Dermis blood vessel endothelial cell (primary cell): Measurements from ENCODE around the gene GTF2H2C. TPM values are rescaled to one million over a fixed set of nuclear protein-coding genes. Genes with fewer than 3 reads are reported as not detected.
"Not testable (repeated sequence)": the region's sequence is repeated elsewhere in the genome, so short reads cannot be mapped to it uniquely, and the experiment has no call there.

Source experiments
- DNase-seq: peaks from one replicate; pipeline ENCODE4 v3.0.0; 2010
- total RNA-seq: library from RNA; depleted of rRNA; stranded (reverse); fragments of >200 nt; gene quantifications from 2 replicates; pipeline ENCODE4 v1.2.3, GENCODE V29; 2014

GTF2H2C gene
- total RNA-seq, 1 donor from 2014 or later: 20.9 TPM

GRCh38 chr5:69568072-69568471 lies 8.1 kb downstream of the GTF2H2C start:
- DNase-seq: not testable (repeated sequence)

DNA sequence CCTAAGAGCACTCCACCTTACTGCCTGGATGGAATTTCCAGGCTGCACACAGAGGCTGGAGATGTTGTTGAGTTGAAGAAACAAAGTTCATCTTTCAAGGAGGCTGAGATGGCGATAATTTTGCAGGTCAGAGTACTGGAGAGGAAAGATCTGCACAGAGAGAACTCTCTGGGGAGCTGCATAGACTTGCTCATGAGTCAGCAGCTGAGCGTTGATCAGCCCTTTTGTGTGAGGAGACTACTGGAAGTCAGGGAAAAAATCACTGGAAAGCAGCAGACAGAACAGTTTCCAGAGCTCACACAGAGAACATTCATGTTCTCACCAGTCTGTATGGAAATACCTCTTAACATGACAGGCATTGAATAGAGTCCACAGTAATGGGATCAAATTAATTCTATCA lies 23.4 kb downstream of the GTF2H2C start:
- DNase-seq: not testable (repeated sequence)

- DNase-seq: not testable (repeated sequence)
Observed at GRCh38 chr5:69596114-69596840, 36.3 kb downstream of the GTF2H2C start.

GRCh38 chr5:69601947-69602346 lies 42.0 kb downstream of the GTF2H2C start:
- not testable (repeated sequence) for DNase-seq

DNA sequence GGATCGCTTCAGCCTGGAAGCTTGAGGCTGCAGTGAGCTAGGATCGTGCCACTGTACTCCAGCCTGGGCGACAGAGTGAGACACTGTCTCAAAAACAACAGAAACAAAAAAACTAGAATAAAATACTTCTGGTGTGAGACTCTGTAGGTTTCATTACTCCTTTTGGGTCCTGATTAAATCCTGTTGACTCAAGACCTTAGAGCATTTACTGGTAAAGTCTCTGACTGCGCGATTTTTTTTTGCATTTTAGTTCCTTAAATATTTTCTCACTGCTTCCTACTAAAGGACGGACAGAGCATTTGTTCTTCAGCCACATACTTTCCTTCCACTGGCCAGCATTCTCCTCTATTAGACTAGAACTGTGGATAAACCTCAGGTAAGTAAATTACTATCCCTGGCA lies 46.8 kb downstream of the GTF2H2C start:
- DNase-seq: not testable (repeated sequence)

- not testable (repeated sequence) for DNase-seq
Observed at GRCh38 chr5:69607750-69608149, 47.8 kb downstream of the GTF2H2C start.

- DNase-seq: not testable (repeated sequence)
Observed at GRCh38 chr5:69608861-69609496, 49.0 kb downstream of the GTF2H2C start.

DNA sequence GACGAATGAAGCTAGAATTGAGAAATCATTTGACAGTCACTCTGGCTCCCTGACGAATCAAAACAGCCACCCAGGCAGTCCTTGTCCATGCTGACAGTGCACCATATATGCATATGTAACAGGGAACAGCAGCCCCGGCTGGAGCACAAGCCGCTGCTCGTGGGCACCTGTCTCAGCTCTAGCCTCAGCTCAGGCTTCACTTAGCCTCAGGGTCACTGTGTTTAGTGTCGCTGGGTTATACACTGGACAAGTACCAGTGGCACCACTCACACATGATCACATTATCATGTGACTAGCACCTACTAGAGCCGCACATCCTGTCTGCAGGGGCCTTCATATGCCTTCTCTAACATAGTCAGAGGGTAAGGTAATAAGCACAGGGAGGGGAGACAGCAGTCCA lies 54.9 kb downstream of the GTF2H2C start:
- DNase-seq: not testable (repeated sequence)

DNA sequence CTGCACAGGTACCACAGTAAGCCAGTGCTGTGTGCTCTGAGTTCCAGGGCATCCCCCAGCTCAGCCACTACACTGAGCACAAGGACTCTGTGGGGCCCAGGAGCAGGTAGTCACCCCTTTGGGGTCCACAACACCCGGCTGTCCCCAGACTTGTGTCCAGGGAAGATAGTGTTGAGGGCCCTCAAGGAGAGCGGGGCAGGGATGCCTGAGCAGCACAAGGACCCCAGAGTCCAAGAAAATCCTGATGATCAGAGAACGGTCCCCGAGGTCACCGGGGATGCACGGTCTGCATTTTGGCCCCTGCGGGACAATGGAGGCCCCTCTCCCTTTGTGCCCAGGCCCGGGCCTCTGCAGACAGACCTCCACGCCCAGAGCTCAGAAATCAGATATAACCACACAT lies 71.9 kb downstream of the GTF2H2C start:
- not testable (repeated sequence) for DNase-seq

Other genes with a start within 250 kb of the GTF2H2C start
- gene CCDC125, start 227.4 kb upstream of the GTF2H2C start, total RNA-seq: 5.6 and 8.7 TPM in 2 replicates
- gene AK6, start 190.7 kb upstream of the GTF2H2C start, total RNA-seq: 21.3 and 52.0 TPM in 2 replicates
- 56.7 and 94.0 TPM in 2 replicates for gene TAF9, start 190.7 kb upstream of the GTF2H2C start, total RNA-seq
- 17.4 and 19.1 TPM in 2 replicates for gene RAD17, start 190.4 kb upstream of the GTF2H2C start, total RNA-seq
- gene MARVELD2, start 145.1 kb upstream of the GTF2H2C start, total RNA-seq: 2.0 and 3.1 TPM in 2 replicates
- gene OCLN, start 67.4 kb upstream of the GTF2H2C start, total RNA-seq: 4.4 and 5.7 TPM in 2 replicates